ENCODE measurements around the gene TUBGCP2.

- TF ChIP-seq CTCF (IDR thresholded peaks at IDR 0.05; ENCODE audit: insufficient read depth, low read depth, low read length): no peak
- TF ChIP-seq EZH2 (IDR thresholded peaks at IDR 0.05; ENCODE audit: insufficient read depth, low read length): no peak
Observed at GRCh38 chr10:133266056-133266795, 42.4 kb downstream of the TUBGCP2 start.
